ENCODE data around the gene WDR76.

Gene WDR76

GRCh38 chr15:43826508-43827341 lies at the start of gene WDR76:
WDR76 (plus strand) TSS chr15:43827002; CDS start chr15:43827033, 31 bp downstream.
- DNase-seq (ENCODE audit: low read depth, low spot score), result peak; percentile 72
- TF ChIP-seq ZNF274 (IDR thresholded peaks at IDR 0.05; ENCODE audit: low read depth, low read length), result no peak

GRCh38 chr15:43777267-43777914 lies 49.4 kb upstream of the WDR76 start:
- TF ChIP-seq ZNF274 (IDR thresholded peaks at IDR 0.05; ENCODE audit: low read depth, low read length) (no peak), YY1 (IDR thresholded peaks at IDR 0.05; ENCODE audit: insufficient read depth, insufficient read length) (no peak), SUZ12 (IDR thresholded peaks at IDR 0.05; ENCODE audit: extremely low read depth, insufficient read depth, insufficient read length) (no peak)
- Histone ChIP-seq H3K36me3 (ENCODE audit: insufficient read depth, insufficient read length, low read length) (peaks cover 21% of the 10 kb centered on the region), H3K27me3 (ENCODE audit: insufficient read depth, insufficient read length) (no peaks in the 10 kb centered on the region), H3K4me1 (ENCODE audit: insufficient read depth, insufficient read length) (peaks cover 8% of the 10 kb centered on the region), H3K4me3 (ENCODE audit: insufficient read length, low read depth) (peak overlapping the region; percentile 50), H3K9me3 (ENCODE audit: insufficient read depth, low read length) (no peaks in the 10 kb centered on the region), H3K9ac (ENCODE audit: insufficient read length, low read depth) (peak overlapping the region; percentile 80)
- peak; percentile 38 for DNase-seq (ENCODE audit: low read depth, low spot score)

More at GRCh38 chr15:43826508-43827341, at the start of gene WDR76:
- H3K27me3 ChIP-seq (ENCODE audit: insufficient read depth, insufficient read length), result no peaks in the 10 kb centered on the region
- H3K9me3 ChIP-seq (ENCODE audit: insufficient read depth, low read length), result peaks cover 9% of the 10 kb centered on the region; the same call in 1 of the 2 replicates
- H3K4me1 ChIP-seq (ENCODE audit: insufficient read depth, insufficient read length), result no peaks in the 10 kb centered on the region
- peaks cover 8% of the 10 kb centered on the region for H3K36me3 ChIP-seq (ENCODE audit: insufficient read depth, insufficient read length, low read length)
- peak within 1 kb of the TSS; percentile 81 for H3K9ac ChIP-seq (ENCODE audit: insufficient read length, low read depth)
- H3K4me3 ChIP-seq (ENCODE audit: insufficient read length, low read depth), result peak within 1 kb of the TSS; percentile 65

GRCh38 chr15:43779016-43779415 lies 47.8 kb upstream of the WDR76 start:
- no peaks in the 10 kb centered on the region for H3K27me3 ChIP-seq (ENCODE audit: insufficient read depth, insufficient read length)
- peaks cover 8% of the 10 kb centered on the region for H3K4me1 ChIP-seq (ENCODE audit: insufficient read depth, insufficient read length)
- TF ChIP-seq SUZ12 (IDR thresholded peaks at IDR 0.05; ENCODE audit: extremely low read depth, insufficient read depth, insufficient read length), result no peak
- no peak for TF ChIP-seq YY1 (IDR thresholded peaks at IDR 0.05; ENCODE audit: insufficient read depth, insufficient read length)
- TF ChIP-seq ZNF274 (IDR thresholded peaks at IDR 0.05; ENCODE audit: low read depth, low read length), result no peak
- H3K4me3 ChIP-seq (ENCODE audit: insufficient read length, low read depth), result no peak overlapping the region
- no peak for DNase-seq (ENCODE audit: low read depth, low spot score)
- peaks cover 4% of the 10 kb centered on the region for H3K36me3 ChIP-seq (ENCODE audit: insufficient read depth, insufficient read length, low read length)
- H3K9me3 ChIP-seq (ENCODE audit: insufficient read depth, low read length), result no peaks in the 10 kb centered on the region
- no peak overlapping the region for H3K9ac ChIP-seq (ENCODE audit: insufficient read length, low read depth)

GRCh38 chr15:43789409-43789808 lies 37.4 kb upstream of the WDR76 start:
- Histone ChIP-seq H3K4me3 (ENCODE audit: insufficient read length, low read depth) (no peak overlapping the region), H3K9me3 (ENCODE audit: insufficient read depth, low read length) (no peaks in the 10 kb centered on the region), H3K36me3 (ENCODE audit: insufficient read depth, insufficient read length, low read length) (peaks cover 17% of the 10 kb centered on the region), H3K4me1 (ENCODE audit: insufficient read depth, insufficient read length) (peaks cover 4% of the 10 kb centered on the region), H3K27me3 (ENCODE audit: insufficient read depth, insufficient read length) (no peaks in the 10 kb centered on the region), H3K9ac (ENCODE audit: insufficient read length, low read depth) (no peak overlapping the region)
- DNase-seq (ENCODE audit: low read depth, low spot score), result no peak
- TF ChIP-seq ZNF274 (IDR thresholded peaks at IDR 0.05; ENCODE audit: low read depth, low read length) (no peak), SUZ12 (IDR thresholded peaks at IDR 0.05; ENCODE audit: extremely low read depth, insufficient read depth, insufficient read length) (no peak), YY1 (IDR thresholded peaks at IDR 0.05; ENCODE audit: insufficient read depth, insufficient read length) (no peak)

GRCh38 chr15:43791993-43792760 lies 34.6 kb upstream of the WDR76 start, which contains the start of gene SERF2:
SERF2 (plus strand) TSS chr15:43792320; CDS start chr15:43792377, 57 bp downstream.
- Histone ChIP-seq H3K4me1 (ENCODE audit: insufficient read depth, insufficient read length) (peaks cover 9% of the 10 kb centered on the region), H3K9me3 (ENCODE audit: insufficient read depth, low read length) (no peaks in the 10 kb centered on the region), H3K4me3 (ENCODE audit: insufficient read length, low read depth) (peak within 1 kb of the TSS; percentile 92), H3K9ac (ENCODE audit: insufficient read length, low read depth) (peak within 1 kb of the TSS; percentile 97), H3K36me3 (ENCODE audit: insufficient read depth, insufficient read length, low read length) (peaks cover 44% of the 10 kb centered on the region), H3K27me3 (ENCODE audit: insufficient read depth, insufficient read length) (no peaks in the 10 kb centered on the region)
- TF ChIP-seq YY1 (IDR thresholded peaks at IDR 0.05; ENCODE audit: insufficient read depth, insufficient read length), result no peak
- no peak for TF ChIP-seq ZNF274 (IDR thresholded peaks at IDR 0.05; ENCODE audit: low read depth, low read length)
- no peak for TF ChIP-seq SUZ12 (IDR thresholded peaks at IDR 0.05; ENCODE audit: extremely low read depth, insufficient read depth, insufficient read length)
- DNase-seq (ENCODE audit: low read depth, low spot score), result peak; percentile 97

- Histone ChIP-seq H3K9ac (ENCODE audit: insufficient read length, low read depth) (peak overlapping the region; percentile 97), H3K27me3 (ENCODE audit: insufficient read depth, insufficient read length) (no peaks in the 10 kb centered on the region), H3K4me3 (ENCODE audit: insufficient read length, low read depth) (peak overlapping the region; percentile 92), H3K9me3 (ENCODE audit: insufficient read depth, low read length) (no peaks in the 10 kb centered on the region), H3K36me3 (ENCODE audit: insufficient read depth, insufficient read length, low read length) (peaks cover 45% of the 10 kb centered on the region), H3K4me1 (ENCODE audit: insufficient read depth, insufficient read length) (peaks cover 9% of the 10 kb centered on the region)
- TF ChIP-seq YY1 (IDR thresholded peaks at IDR 0.05; ENCODE audit: insufficient read depth, insufficient read length) (no peak), ZNF274 (IDR thresholded peaks at IDR 0.05; ENCODE audit: low read depth, low read length) (no peak), SUZ12 (IDR thresholded peaks at IDR 0.05; ENCODE audit: extremely low read depth, insufficient read depth, insufficient read length) (no peak)
- no peak for DNase-seq (ENCODE audit: low read depth, low spot score)
These were observed 33.9 kb upstream of the WDR76 start for GRCh38 chr15:43792761-43793476.
